Measurements from ENCODE around the gene ANKRD60. TPM values are rescaled to one million over a fixed set of nuclear protein-coding genes. Genes with fewer than 3 reads are reported as not detected.

The ANKRD60 gene
- total RNA-seq, 1 experiment from 2014 or later: not detected

- no peak overlapping the region for H2BK5ac ChIP-seq (ENCODE audit: insufficient read length, low read length)
- H2BK120ac ChIP-seq (ENCODE audit: low read depth, low read length, poor library complexity, severe bottlenecking): no peak overlapping the region
- Mint-ChIP-seq H3K27me3 (ENCODE audit: low read depth) (peaks cover 25% of the 10 kb centered on the region), H3K4me3 (no peak overlapping the region), H3K36me3 (ENCODE audit: insufficient read depth in 1 of 3, low read depth in 3 of 3) (no peaks in the 10 kb centered on the region; a peak in 2 of 7 replicates), H3K4me1 (peaks cover 3 to 7% of the 10 kb centered on the region in 2 experiments; a peak in 2 of 4 replicates), H3K27ac (no peak overlapping the region), H3K9me3 (peaks cover 5 to 8% of the 10 kb centered on the region in 2 experiments)
- H3K14ac ChIP-seq (ENCODE audit: insufficient read depth, low read length): no peak overlapping the region
- H3K56ac ChIP-seq (ENCODE audit: insufficient read length, low read depth, low read length): no peak overlapping the region
- no peak overlapping the region for H3K27ac ChIP-seq (ENCODE audit: insufficient read length, low read depth, low read length)
- no peak overlapping the region for H2BK20ac ChIP-seq (ENCODE audit: low read depth, low read length, poor library complexity, severe bottlenecking)
- H3K79me2 ChIP-seq (ENCODE audit: insufficient read depth, low read length): no peaks in the 10 kb centered on the region
- no peak overlapping the region for H3K18ac ChIP-seq (ENCODE audit: insufficient read length, low read depth, low read length)
- H4K20me1 ChIP-seq (ENCODE audit: control insufficient read depth, insufficient read depth, insufficient read length): no peaks in the 10 kb centered on the region
- no peak overlapping the region for H2AFZ ChIP-seq (ENCODE audit: low read length)
- no peaks in the 10 kb centered on the region for H3K27me3 ChIP-seq (ENCODE audit: insufficient read depth, low read length)
- no peak for TF ChIP-seq CTCF (conservative IDR thresholded peaks at IDR 0.05)
- H4K91ac ChIP-seq (ENCODE audit: insufficient read length, low read depth, low read length): no peak overlapping the region
- H3K23ac ChIP-seq (ENCODE audit: insufficient read length, low read depth, low read length): no peak overlapping the region
- H3K4ac ChIP-seq (ENCODE audit: low read depth, low read length): no peak overlapping the region
- H3K23me2 ChIP-seq (ENCODE audit: insufficient read length, low read depth, low read length, poor library complexity, severe bottlenecking): no peaks in the 10 kb centered on the region
- WGBS (ENCODE audit: extremely low coverage, insufficient read length, low lambda C conversion rate): no CpG with 5 or more reads among the region's 10 CpGs
- H2AK5ac ChIP-seq (ENCODE audit: insufficient read length, low read length): no peak overlapping the region
- H4K5ac ChIP-seq (ENCODE audit: insufficient read length, low read depth, low read length): no peak overlapping the region
- DNase-seq: no peak
- no peak overlapping the region for H3T11ph ChIP-seq (ENCODE audit: low read length)
- H3K4me2 ChIP-seq (ENCODE audit: insufficient read depth, insufficient read length, low read length): no peak overlapping the region
- no peak overlapping the region for H2BK15ac ChIP-seq (ENCODE audit: low read depth, low read length)
- no peaks in the 10 kb centered on the region for H3K4me1 ChIP-seq (ENCODE audit: insufficient read depth, low read length)
- H3K9ac ChIP-seq (ENCODE audit: extremely low read depth, insufficient read length, low read length): no peak overlapping the region
- no peak overlapping the region for H4K8ac ChIP-seq (replicated peaks; ENCODE audit: insufficient read length, low read depth, low read length)
- no peaks in the 10 kb centered on the region for H3K9me3 ChIP-seq (ENCODE audit: control insufficient read depth, low read depth, low read length)
- no peaks in the 10 kb centered on the region for H3K79me1 ChIP-seq (ENCODE audit: insufficient read depth, low read depth, low read length, poor library complexity, severe bottlenecking)
- no peak overlapping the region for H2BK12ac ChIP-seq (ENCODE audit: insufficient read length, low read depth, low read length)
These were observed 36.4 kb downstream of the ANKRD60 start for GRCh38 chr20:58192065-58192464.
